Measurements from ENCODE around the gene ATP23. TPM values are rescaled to one million over a fixed set of nuclear protein-coding genes. Genes with fewer than 3 reads are reported as not detected.

ATP23 gene
- total RNA-seq = 10 to 100 TPM in 1 of 2 experiments, 1 to 10 TPM in 1; 9.7 to 10.9 TPM

GRCh38 chr12:57941165-57941894, at the start of gene ATP23:
Gene ATP23, plus strand, starts transcription at chr12:57941567. Its CDS starts 135 bp downstream, at chr12:57941702.
- CTCF ChIA-PET = interaction anchor here (1.0 kb wide), 1 partner anchor 42 kb away, joined by 3 read pairs; no protein-coding TSS in a partner anchor

GRCh38 chr12:57892232-57892972, 49.0 kb upstream of the ATP23 start:
- POLR2A ChIA-PET = no interaction called here
- CTCF ChIA-PET = interaction anchor here (1.7 kb wide), 1 partner anchor 46 kb away, joined by 3 read pairs; the partner anchor contains the start of gene CTDSP2

More at GRCh38 chr12:57941165-57941894, at the start of gene ATP23:
- POLR2A ChIA-PET = interaction anchor here (0.9 to 1.1 kb wide), 2 partner anchors 102 to 169 kb away, joined by 3 to 4 read pairs; partner anchors contain the start of gene EEF1AKMT3

GRCh38 chr12:57893431-57894353, 47.7 kb upstream of the ATP23 start:
- ChIA-PET CTCF (interaction anchor here (1.2 to 1.7 kb wide), 2 partner anchors 12 to 47 kb away, joined by 3 read pairs; partner anchors contain the start of gene CTDSP2), POLR2A (interaction anchor here (0.6 kb wide), 1 partner anchor 52 kb away, joined by 3 read pairs; no protein-coding TSS in a partner anchor)

- ChIA-PET POLR2A (interaction anchor here (0.6 kb wide), 1 partner anchor 53 kb away, joined by 3 read pairs; no protein-coding TSS in a partner anchor), CTCF (interaction anchor here (1.1 to 2.6 kb wide), 5 partner anchors 10 to 91 kb away, joined by 3 to 10 read pairs (median 3); no protein-coding TSS in a partner anchor)
These were observed 46.7 kb upstream of the ATP23 start for GRCh38 chr12:57894399-57895292.

- CTCF ChIA-PET = interaction anchor here (0.8 to 2.6 kb wide), 6 partner anchors 9 to 92 kb away, joined by 3 to 10 read pairs (median 4); no protein-coding TSS in a partner anchor
- POLR2A ChIA-PET = interaction anchor here (1.0 to 1.3 kb wide), 2 partner anchors 51 to 58 kb away, joined by 4 read pairs; no protein-coding TSS in a partner anchor
These were observed 45.8 kb upstream of the ATP23 start for GRCh38 chr12:57895389-57896114.

- CTCF ChIA-PET = interaction anchor here (0.8 to 2.6 kb wide), 4 partner anchors 9 to 93 kb away, joined by 3 to 10 read pairs (median 6); no protein-coding TSS in a partner anchor
- POLR2A ChIA-PET = interaction anchor here (1.0 to 1.3 kb wide), 2 partner anchors 51 to 58 kb away, joined by 4 read pairs; no protein-coding TSS in a partner anchor
These were observed 45.3 kb upstream of the ATP23 start for GRCh38 chr12:57896115-57896433.

GRCh38 chr12:57896434-57897201, 44.7 kb upstream of the ATP23 start:
- POLR2A ChIA-PET = interaction anchor here (0.5 to 1.3 kb wide), 4 partner anchors 20 to 59 kb away, joined by 3 to 4 read pairs (median 4); no protein-coding TSS in a partner anchor

GRCh38 chr12:57897286-57897974, 43.9 kb upstream of the ATP23 start:
- CTCF ChIA-PET = interaction anchor here (1.3 to 2.6 kb wide), 6 partner anchors 7 to 68 kb away, joined by 3 to 10 read pairs (median 6); no protein-coding TSS in a partner anchor
- POLR2A ChIA-PET = interaction anchor here (0.5 to 1.3 kb wide), 2 partner anchors 20 to 60 kb away, joined by 3 to 4 read pairs; no protein-coding TSS in a partner anchor

More at GRCh38 chr12:57896434-57897201, 44.7 kb upstream of the ATP23 start:
- CTCF ChIA-PET = interaction anchor here (0.8 to 2.6 kb wide), 4 partner anchors 8 to 65 kb away, joined by 3 to 10 read pairs (median 6); no protein-coding TSS in a partner anchor

- ChIA-PET CTCF (interaction anchor here (0.5 to 1.8 kb wide), 9 partner anchors 10 to 154 kb away, joined by 3 to 7 read pairs (median 4); partner anchors contain the start of gene TSPAN31), POLR2A (interaction anchor here (0.9 to 1.1 kb wide), 3 partner anchors 10 to 61 kb away, joined by 4 to 5 read pairs (median 4); no protein-coding TSS in a partner anchor)
These were observed 42.9 kb upstream of the ATP23 start for GRCh38 chr12:57898308-57898970.

- ChIA-PET CTCF (interaction anchor here (0.8 to 1.8 kb wide), 9 partner anchors 10 to 155 kb away, joined by 3 to 7 read pairs (median 4); partner anchors contain the start of genes ATP23 and TSPAN31), POLR2A (interaction anchor here (0.9 to 1.1 kb wide), 3 partner anchors 11 to 62 kb away, joined by 4 to 5 read pairs (median 4); no protein-coding TSS in a partner anchor)
These were observed 42.2 kb upstream of the ATP23 start for GRCh38 chr12:57899010-57899662.

GRCh38 chr12:57902478-57902969, 38.8 kb upstream of the ATP23 start:
- ChIA-PET CTCF (interaction anchor here (0.8 to 6.2 kb wide), 4 partner anchors 65 to 85 kb away, joined by 3 to 50 read pairs (median 6); no protein-coding TSS in a partner anchor), POLR2A (no interaction called here)

GRCh38 chr12:57904426-57904825, 36.9 kb upstream of the ATP23 start:
- POLR2A ChIA-PET = no interaction called here
- CTCF ChIA-PET = interaction anchor here (0.6 to 6.2 kb wide), 22 partner anchors 8 to 148 kb away, joined by 3 to 50 read pairs (median 4); partner anchors contain the start of genes EEF1AKMT3, METTL1 and TSFM

Data from activated CD8-positive, alpha-beta memory T cell treated with anti-CD3 and anti-CD28 coated beads for 36 hours (primary cell).